WI38 (cell line): ENCODE results near the gene VWA8.
"Not testable (repeated sequence)": the region's sequence is repeated elsewhere in the genome, so short reads cannot be mapped to it uniquely, and the experiment has no call there.

Experiments
- H3K4me3 ChIP-seq: 2 replicates; pipeline ENCODE4 v1.5.1; 2011; ENCODE audit warnings: low read depth, mild to moderate bottlenecking, control low read depth, low read length
- TF ChIP-seq, protein P1 (sequence below): IDR thresholded peaks from 2 replicates; pipeline ENCODE4 v1.5.1; 2012; ENCODE audit warnings: low read depth, mild to moderate bottlenecking, control low read depth, low read length

VWA8 gene

DNA sequence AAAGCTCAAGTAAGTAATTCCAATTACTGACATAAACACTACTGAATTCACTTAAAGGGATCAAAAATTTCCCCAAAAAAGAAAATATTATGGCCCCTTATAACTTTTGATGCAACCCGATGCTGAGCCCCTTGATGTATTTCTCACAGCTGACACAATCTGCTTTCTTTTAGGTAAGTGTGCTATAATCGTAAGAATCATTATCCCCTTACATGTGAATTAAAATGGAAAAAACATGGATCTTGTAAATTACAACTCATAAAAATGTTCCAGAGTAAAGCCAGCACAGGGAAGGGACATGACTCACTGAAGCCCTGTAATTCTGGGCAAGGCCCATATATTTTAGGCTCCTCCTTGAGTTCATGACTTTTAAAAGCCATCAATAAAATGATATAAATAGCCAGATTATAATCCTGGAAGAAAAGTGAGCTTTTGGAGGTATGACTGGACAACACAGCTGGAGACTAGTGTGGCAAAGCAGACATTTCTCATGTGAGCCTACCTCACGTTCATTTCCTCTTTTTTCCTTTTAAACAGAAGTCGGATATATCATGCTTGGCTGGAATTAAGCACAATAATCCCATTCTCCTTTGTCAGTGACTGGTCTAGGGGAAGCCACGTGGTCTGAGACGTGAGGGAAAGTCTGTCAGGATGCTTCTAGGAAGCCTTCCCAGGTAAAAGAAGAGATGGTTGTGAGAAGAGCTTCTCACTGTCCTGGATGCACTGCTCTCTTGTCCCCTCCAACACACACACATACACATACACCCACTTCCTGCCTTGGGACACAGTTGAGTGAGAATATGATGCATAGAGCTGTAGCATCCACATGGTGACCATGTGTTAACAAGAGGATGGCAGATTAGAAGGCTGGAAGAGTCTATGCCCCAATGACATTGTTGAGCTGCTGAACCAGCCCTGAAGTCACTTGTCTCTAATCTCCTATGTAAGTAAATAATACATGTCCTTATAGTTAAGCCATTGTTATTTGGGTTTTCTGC lies 338.2 kb downstream of the VWA8 start:
- no peak overlapping the region for H3K4me3 ChIP-seq
- TF ChIP-seq, protein P1, sequence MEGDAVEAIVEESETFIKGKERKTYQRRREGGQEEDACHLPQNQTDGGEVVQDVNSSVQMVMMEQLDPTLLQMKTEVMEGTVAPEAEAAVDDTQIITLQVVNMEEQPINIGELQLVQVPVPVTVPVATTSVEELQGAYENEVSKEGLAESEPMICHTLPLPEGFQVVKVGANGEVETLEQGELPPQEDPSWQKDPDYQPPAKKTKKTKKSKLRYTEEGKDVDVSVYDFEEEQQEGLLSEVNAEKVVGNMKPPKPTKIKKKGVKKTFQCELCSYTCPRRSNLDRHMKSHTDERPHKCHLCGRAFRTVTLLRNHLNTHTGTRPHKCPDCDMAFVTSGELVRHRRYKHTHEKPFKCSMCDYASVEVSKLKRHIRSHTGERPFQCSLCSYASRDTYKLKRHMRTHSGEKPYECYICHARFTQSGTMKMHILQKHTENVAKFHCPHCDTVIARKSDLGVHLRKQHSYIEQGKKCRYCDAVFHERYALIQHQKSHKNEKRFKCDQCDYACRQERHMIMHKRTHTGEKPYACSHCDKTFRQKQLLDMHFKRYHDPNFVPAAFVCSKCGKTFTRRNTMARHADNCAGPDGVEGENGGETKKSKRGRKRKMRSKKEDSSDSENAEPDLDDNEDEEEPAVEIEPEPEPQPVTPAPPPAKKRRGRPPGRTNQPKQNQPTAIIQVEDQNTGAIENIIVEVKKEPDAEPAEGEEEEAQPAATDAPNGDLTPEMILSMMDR = no peak

DNA sequence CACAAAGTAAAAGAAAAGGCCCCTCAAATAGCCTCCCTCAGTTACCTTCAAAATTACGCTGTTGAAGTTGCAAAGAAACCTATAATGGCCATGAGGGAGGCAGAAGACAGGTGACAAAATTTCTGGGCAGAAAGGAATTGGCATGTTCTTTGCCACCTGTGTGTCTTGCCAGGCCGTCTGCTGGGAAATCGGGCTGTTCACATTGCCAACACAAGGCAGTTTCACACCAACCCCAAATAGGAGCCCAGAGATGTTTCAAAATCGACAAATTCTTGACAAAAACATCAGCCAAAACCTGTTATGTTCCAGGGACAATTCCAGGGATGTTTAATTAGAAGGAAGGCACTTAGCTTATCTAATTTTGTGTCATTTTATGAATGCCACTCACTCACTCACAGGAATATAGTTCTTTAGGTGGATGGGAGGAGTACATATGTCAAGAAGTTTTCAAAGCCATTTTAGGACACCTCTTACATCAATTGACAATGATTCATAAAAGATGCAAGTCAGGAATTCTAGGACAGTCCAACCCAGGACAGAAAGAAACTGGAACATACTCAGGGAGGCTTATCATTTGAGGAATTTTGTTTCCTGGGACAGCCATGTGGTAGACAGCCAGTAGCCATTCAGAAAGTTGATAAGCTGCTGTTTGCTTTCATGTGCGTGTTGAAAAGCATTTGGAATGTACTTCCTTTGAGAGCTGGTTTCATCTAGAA lies 339.0 kb downstream of the VWA8 start:
- TF ChIP-seq, protein P1 = no peak

DNA sequence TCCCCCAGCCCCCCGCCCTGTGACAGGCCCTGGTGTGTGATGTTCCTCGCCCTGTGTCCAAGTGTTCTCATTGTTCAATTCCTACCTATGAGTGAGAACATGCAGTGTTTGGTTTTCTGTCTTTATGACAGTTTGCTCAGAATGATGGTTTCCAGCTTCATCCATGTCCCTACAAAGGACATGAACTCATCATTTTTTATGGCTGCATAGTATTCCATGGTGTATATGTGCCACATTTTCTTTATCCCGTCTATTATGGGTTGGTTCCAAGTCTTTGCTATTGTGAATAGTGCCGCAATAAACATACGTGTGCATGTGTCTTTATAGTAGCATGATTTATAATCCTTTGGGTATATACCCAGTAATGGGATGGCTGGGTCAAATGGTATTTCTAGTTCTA lies 343.3 kb downstream of the VWA8 start:
- H3K4me3 ChIP-seq = not testable (repeated sequence)

More for the DNA sequence above, 339.0 kb downstream of the VWA8 start:
- no peak overlapping the region for H3K4me3 ChIP-seq

DNA sequence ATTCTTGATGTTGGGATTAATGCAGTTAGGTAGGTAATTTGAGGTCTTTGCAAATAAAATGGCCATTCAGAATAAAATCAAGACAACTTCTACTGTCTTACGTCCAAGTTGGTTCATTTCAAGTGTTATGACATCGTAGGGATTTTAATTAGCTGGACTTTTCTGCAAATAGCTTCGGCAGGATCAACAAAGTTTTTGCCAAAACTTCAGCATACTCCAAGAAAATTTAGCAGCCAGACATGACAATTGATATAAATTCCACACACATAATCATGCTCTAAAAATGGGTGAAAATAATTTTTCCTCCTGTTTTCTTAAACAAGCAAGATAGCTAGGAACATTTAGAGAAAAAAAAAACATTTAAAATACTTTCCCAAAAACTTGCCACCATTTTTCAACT lies 344.8 kb downstream of the VWA8 start:
- no peak overlapping the region for H3K4me3 ChIP-seq
- TF ChIP-seq, protein P1 = no peak

DNA sequence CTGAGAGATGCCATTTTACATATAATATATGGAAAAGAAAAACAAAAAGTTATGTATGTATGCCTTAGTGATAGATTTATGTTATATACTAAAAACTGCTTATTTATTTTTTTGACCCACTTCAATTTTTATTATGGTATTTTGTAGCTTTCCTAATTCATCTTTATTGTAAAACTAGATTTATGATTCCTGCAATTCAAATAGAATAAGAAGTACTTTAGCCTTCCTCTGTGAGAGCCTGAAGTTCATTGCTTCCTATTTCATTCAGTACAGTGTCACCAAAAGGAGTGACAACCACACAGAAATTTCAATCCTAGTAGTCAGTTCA lies 345.4 kb downstream of the VWA8 start:
- TF ChIP-seq, protein P1 = no peak
- H3K4me3 ChIP-seq = no peak overlapping the region

DNA sequence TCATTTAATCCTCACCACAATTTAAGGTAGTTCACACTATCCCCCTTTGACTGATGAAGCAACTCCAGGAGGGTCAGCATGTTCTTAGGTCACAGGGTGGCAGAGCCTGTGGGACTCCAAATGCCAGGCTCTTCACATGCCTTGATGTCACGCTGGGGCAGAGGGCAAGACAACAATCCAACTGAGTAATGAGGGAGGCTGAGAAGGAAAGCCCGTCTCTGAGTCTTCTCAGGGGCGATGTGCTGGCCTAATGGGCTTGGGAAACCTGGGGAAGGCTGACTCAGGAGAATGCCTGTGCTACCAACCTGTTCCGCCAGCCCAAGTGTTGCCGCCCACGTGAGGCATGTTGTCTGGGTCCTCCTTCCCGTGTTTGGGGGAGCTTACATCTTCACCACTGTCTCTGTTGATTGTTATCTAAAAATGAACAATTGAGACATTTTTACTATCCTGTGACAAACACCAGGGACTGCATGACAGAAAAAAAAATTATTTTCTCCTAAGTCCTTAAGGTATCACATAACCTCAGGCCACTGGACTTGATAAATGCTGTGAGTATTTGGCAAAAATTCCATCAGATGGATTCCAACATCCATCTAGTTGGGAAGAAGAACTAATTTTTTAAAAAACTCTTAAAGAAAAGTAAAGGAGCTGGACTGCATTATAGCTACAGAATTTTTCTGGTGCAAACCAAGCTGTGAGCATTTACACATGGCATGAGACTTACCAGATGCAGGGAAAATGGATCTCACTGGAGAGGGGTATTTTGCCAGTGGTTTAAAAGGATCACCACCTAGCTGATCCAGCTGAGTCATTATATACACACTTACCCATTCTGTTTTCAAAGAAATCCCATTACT lies 346.0 kb downstream of the VWA8 start:
- H3K4me3 ChIP-seq = no peak overlapping the region
- TF ChIP-seq, protein P1 = no peak

DNA sequence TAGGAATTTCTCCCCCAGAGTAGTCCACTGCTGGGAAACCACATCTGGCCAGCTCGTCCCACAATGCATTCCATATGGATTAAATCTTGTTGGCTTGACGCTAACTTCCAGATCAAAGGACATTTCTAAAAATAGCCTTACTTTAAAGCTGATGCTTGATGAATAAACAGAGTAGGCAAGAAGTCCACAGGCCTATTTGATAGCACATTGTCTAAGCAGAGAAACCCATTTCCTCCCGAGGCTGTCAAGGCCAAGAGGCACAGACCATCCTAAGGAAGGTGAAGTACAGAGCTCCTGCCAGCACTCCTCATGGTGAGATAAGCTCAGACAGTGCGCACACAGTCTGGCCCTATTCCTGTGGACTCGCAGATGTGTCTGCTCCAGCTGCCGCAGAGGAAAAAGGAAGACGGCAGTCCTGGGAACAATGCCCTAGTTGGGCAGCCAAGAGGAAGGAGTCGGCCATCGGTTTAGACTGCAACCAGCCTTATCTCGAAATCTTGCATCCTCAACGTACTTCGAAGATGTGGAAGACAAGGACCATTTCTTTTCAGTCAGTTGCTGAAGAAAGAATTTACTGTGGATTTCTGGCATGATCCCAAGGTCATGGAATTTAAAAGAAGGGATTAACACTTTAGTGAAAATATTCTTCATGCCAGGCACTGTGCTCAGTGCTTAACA lies 346.8 kb downstream of the VWA8 start:
- H3K4me3 ChIP-seq = no peak overlapping the region
- TF ChIP-seq, protein P1 = no peak
